ENCODE data around the gene CROT. TPM values are rescaled to one million over a fixed set of nuclear protein-coding genes. Genes with fewer than 3 reads are reported as not detected.

CROT gene
- polyA plus RNA-seq, 3 donors, result 30.8 to 35.3 (median 34.9) TPM

DNA sequence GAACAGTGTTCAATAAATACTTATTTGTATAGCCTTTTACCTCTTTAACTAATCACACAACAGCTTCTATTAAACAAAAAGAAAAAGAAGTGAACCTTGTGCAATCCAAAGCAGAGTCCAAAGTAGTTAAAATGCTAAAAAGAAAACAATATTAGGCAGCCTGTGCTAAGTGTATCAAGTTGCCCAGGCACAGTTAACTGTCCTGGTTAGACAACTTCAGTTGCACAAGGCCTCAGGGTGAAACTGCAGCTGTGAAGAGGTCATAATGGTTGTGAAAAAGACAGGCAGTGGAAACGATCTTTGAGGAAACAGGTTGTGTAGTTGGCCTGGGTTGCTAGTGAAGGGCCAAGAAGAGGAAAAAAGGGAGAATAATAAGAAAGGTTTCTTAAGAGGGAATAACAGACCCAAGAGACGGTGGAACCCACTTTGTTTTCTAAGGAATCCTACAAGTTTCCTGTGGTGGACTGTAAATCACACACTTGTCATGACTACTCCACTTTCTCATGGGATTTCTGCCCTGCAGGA lies 6.0 kb upstream of the CROT start:
- peak in 1 of 3 donors; percentile 19 for DNase-seq (ENCODE audit: low read depth in 3 of 3, low spot score in 2 of 3)

DNA sequence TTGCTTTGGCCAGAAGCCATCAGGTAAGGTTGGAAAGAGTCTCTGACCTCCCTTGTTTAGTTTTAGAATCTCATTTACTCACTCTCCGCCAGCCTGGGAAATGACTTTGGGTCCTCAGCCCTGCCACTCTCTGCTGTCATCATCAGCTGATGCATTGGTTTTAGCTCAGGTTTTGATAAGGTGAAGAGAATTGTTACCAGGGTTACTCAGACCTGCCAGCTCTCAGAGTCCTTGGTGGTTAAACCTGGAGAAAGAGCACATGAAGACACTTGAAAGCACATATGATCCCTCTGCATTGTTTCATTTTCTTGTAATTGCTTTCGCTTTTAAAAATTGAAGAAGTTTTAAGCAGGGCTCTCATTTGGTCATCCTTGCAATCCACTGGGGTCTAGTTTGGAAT lies 4.0 kb upstream of the CROT start:
- DNase-seq (ENCODE audit: low read depth in 3 of 3, low spot score in 2 of 3), result no peak

DNA sequence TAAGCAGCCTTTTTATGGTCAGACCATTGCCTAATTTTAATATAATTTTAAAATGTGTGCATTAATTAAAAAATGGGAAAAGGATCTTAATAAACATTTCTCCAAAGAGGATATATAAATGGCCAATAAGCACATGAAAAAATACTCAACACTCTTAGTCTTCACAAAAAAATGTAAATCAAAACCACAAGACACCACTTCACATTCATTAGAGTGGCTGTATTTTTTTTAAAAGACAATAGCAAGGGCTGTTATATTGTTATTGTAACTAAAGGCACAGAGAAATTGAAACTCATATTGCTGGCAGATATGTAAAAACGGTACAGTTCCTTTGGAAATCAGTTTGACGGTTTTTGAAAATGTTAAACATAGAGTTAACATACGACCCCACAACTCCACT lies 3.2 kb upstream of the CROT start:
- DNase-seq (ENCODE audit: low read depth in 3 of 3, low spot score in 2 of 3), result no peak

DNA sequence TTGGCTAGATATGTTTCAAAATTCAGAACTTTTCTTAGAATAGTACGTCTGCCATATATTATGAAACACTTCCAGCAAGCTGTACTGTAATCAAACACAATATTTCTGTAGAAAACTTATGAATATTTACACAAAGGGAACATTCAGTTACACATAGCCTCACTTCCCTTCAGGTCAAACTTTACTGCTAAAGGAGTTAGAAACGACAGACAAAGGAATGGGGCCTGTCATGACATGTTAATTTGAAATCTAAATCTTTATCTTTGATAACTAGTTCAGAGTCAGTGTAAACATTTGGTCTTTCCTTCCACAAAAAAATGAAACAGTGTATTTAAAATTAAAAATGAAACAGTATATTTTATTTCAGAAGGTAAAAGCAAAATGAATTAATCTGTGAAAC lies 1.0 kb upstream of the CROT start:
- DNase-seq (ENCODE audit: low read depth in 3 of 3, low spot score in 2 of 3), result no peak

DNA sequence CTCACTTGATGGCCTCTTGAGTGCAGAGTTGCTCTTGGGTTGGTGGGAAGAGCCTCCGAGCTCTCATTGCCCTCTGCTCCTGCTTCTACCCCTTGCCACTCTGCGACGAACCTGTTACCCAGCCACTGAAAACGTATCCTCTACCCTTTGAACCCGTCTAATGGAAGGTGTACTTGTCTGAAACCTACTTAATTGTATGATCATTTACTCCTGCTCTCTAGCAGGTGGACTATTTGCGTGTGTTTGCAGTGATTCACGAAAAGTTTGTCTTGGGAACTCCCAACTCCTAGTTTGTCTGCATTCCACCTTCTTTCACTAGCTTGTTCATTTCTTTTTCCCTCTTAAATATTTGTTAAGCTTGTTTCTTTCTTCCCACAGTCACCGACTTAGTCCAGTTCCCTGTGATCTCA lies 503 bp downstream of the CROT start:
- DNase-seq (ENCODE audit: low read depth in 3 of 3, low spot score in 2 of 3), result no peak

GRCh38 chr7:87347207-87347606 lies 1.7 kb downstream of the CROT start:
- no peak for DNase-seq (ENCODE audit: low read depth in 3 of 3, low spot score in 2 of 3)

- no peak for DNase-seq (ENCODE audit: low read depth in 3 of 3, low spot score in 2 of 3)
Observed at GRCh38 chr7:87347664-87348063, 2.2 kb downstream of the CROT start.

DNA sequence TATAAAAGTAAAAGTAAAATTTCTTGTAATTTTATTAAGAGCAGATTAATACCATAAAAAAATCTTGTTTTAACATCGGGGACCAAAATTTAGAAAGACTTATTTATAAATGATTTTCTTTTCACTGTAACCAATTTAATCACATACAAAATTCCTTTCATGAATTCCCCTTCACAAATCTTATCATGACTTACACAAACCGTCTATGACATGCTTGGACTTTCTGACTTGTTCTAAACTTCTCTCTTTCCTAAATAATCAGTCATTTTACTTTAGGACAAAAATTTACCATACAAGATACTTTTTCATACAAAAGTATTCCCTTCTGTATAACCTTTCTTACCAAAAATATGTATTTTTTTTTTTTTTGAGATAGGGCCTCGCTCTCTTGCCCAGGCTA lies 9.3 kb downstream of the CROT start:
- DNase-seq (ENCODE audit: low read depth in 3 of 3, low spot score in 2 of 3), result no peak

DNA sequence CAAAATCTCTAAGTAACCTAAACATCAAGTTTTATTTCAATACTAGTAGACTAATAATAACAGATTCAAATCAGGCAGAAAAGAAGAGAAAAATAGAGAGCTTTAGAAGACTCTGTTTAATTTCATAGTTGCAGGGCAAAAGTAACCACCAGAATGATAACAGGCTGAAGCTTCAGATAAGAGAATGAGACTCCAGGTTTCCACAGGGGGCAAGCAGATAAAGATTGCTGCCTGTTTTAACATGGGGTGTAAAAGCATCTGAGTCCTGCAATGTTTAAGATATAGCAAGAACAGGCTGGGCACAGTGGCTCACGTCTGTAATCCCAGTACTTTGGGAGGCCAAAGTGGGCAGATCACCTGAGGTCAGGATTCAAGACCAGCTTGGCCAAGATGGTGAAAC lies 11.0 kb downstream of the CROT start:
- no peak for DNase-seq (ENCODE audit: low read depth in 3 of 3, low spot score in 2 of 3)

DNA sequence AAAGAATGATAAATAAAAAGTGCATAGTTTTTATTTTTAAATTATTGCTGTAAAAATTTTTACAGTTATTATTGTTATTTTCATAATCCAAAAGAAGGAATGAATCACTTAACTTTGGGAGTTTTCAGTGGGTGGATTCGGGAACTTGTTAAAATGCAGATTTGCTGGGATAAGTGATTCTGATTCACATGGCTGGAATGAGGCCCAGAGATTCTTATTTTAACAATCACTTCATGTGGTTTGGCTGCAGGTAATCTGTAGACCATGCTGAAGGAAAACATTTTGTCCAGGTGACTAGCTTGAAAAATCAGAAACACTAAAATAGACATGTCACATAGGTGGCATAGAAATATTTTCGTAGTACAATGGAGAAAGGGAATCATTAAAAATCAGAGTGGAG lies 13.9 kb downstream of the CROT start:
- DNase-seq (ENCODE audit: low read depth in 3 of 3, low spot score in 2 of 3), result no peak

- no peak for DNase-seq (ENCODE audit: low read depth in 3 of 3, low spot score in 2 of 3)
Observed at GRCh38 chr7:87361320-87361719, 15.9 kb downstream of the CROT start.

DNA sequence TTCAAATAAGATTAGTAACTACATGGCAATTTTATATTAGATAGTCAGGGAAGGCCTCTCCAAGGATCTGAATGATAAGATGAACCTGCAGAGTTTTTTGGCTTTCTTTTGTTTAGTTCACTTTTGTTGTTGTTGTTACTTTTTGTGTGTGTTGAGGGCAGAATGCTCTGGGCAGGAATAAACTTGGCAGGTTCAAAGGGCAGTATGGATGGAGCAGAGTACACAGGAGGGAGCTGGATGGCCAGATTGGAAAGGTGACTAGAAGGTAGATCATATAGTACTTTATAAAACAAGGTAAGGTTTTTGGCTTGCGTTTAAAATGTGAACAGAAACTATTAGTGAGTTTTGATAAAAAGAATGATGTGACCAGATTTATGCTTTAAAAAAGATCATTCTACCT lies 17.9 kb downstream of the CROT start:
- DNase-seq (ENCODE audit: low read depth in 3 of 3, low spot score in 2 of 3), result no peak

DNA sequence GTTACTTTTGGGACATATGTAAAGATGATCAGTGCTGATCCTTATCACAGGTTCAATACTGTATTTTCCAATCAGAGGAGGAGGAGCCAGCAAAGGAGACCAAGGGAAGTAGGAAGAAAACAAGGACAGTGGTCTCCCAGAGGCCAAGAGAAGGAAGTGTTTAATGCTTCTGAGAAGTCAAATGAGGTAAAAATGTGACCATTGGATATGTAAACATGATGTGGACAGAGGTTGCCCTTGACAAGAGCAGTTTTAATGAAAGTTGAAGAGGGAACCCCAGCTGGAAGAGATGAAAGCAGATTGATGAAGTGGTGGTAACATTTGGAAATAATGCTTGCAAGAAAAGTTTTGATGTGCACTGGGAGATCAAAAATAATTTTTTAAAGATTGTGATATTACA lies 18.8 kb downstream of the CROT start:
- DNase-seq (ENCODE audit: low read depth in 3 of 3, low spot score in 2 of 3), result no peak

- DNase-seq (ENCODE audit: low read depth in 3 of 3, low spot score in 2 of 3), result no peak
Observed at GRCh38 chr7:87369216-87369615, 23.8 kb downstream of the CROT start.

- DNase-seq (ENCODE audit: low read depth in 3 of 3, low spot score in 2 of 3), result no peak
Observed at GRCh38 chr7:87370660-87371180, 25.3 kb downstream of the CROT start.

DNA sequence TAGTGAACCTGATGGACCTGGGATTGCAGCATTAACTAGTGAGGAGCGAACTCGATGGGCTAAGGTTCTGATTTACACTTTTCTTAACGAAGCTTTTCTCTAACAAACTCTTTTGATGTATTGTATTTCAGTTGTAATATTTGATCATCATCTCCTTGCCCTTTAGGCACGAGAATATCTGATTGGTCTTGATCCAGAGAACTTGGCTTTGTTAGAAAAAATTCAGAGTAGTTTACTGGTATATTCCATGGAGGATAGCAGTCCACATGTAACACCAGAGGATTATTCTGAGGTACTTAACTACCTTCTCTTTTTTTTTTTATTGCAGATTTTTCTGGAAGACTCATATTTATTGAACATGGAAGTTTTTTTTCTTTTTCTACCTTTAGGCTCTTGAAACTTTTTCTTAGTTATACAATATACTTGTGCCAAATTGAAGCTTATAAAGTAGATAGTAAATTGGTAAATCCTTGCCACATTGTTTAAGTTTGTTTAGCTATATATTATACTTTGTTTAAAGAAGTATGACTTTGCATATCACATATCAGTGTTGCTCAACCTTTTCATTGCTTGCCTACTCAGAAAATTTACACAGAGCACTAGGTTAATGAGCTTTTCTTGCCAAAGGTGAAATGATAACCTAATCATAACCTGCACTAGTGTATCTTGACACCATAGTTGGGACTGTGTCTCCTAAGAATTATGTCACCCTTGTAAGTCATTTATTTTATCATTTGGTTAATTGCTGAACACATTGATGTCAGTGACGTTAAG lies 30.4 kb downstream of the CROT start:
- DNase-seq (ENCODE audit: low read depth in 3 of 3, low spot score in 2 of 3), result no peak

DNA sequence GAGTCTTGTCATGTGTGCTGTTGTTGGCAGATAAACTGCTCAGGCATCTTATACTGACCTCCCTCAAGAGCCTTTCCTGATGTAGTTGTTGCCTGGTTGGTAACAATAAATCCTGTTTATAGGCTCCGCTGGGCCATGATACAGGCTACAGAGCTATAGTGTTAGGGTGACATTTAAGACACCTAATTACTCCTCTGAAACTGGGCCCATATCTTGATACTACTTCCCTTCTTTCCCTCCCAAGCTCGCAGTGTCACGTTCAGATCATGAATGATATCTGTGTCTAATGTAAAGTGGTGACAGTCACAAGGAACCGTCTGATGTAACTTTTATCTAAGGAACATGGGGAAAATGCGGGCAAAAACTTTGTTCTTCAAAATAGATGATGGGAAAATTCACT lies 35.4 kb downstream of the CROT start:
- DNase-seq (ENCODE audit: low read depth in 3 of 3, low spot score in 2 of 3), result no peak

DNA sequence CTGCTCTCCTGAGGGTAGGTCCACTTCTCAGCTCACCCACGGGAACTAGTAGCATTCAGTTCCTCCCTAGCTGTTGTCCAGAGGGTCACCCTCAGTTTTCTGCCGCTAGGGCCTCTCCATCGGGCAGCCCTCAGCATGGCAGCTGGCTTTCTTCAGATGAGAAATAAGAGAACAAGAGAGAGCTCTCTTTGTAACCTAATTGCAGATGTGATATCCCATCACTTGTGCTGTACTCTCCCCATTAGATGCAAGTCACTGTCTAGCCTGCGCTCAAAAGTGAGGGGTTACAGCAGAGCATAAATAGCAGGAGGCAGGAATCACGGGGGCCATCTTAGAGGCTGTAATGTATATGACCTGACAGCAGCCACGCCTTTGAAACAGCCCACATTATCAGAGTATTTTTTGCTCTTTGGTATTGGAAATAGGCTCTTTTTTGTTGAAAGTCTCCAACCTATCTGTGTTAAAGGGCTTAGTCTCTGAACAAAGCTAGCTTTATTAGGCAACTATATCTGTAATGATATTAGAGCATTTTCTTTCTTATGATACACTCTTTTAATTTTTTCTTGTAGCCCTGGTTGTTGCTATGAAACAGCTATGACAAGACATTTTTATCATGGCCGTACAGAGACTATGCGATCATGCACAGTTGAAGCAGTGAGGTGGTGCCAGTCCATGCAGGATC lies 45.7 kb downstream of the CROT start:
- DNase-seq (ENCODE audit: low read depth in 3 of 3, low spot score in 2 of 3), result no peak

DNA sequence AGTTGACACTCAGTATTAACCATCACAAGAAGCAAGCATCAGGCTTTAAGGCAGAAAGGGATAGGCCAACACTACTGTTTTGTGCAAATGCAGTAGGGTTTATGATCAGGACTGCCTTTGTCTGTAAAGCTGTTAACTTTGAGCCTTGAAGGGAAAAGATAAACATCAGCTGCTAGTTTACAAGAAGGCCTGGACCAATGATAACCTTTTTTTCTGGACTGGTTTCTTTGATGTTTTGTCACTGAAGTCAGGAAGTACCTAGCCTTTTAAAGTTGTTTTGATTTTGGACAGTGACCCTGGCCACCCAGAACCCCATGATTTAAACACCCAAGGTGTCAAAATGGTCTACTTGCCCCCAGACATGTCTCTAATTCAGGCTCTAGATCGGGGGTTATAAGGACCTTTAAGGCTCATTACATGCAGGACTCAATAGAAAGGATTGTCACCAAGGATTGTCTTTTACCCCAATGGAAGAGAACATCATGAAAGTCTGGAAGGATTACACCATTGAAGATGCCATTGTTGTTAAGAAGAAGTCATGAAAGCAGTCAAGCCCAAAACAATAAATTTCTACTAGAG lies 50.1 kb downstream of the CROT start:
- DNase-seq (ENCODE audit: low read depth in 3 of 3, low spot score in 2 of 3), result no peak

- no peak for DNase-seq (ENCODE audit: low read depth in 3 of 3, low spot score in 2 of 3)
Observed at GRCh38 chr7:87398446-87398845, 53.0 kb downstream of the CROT start.

- no peak for DNase-seq (ENCODE audit: low read depth in 3 of 3, low spot score in 2 of 3)
Observed at GRCh38 chr7:87404674-87405073, 59.2 kb downstream of the CROT start.

DNA sequence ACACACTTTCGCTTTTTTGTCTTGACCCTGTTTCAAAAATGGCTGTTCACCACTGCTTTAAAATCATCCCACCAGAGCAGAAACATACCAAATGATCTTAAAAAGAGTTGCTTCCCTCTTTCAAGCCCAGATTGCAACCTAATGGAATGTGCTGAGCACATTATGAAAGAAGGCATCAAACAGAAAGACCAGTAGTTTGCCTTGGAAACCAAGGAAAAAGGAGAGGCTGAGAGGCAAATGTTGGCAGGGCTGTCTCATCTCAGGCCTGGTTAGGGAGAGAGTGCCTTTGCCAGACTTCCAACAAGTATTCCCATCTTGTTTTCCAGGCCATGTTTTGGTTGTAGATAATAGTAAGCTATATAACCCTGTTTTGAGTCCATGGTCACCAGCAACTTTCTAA lies 65.7 kb downstream of the CROT start:
- DNase-seq (ENCODE audit: low read depth in 3 of 3, low spot score in 2 of 3), result no peak
